Ammon's horn (tissue), 1 donor: ENCODE measurements around the gene RNF111.
"Not testable (repeated sequence)": the region's sequence is repeated elsewhere in the genome, so short reads cannot be mapped to it uniquely, and the experiment has no call there.

Source experiments
- DNase-seq: peaks from one replicate; pipeline ENCODE4 v3.0.0-alpha.2; 2016; ENCODE audit warnings: low spot score

Gene RNF111

DNA sequence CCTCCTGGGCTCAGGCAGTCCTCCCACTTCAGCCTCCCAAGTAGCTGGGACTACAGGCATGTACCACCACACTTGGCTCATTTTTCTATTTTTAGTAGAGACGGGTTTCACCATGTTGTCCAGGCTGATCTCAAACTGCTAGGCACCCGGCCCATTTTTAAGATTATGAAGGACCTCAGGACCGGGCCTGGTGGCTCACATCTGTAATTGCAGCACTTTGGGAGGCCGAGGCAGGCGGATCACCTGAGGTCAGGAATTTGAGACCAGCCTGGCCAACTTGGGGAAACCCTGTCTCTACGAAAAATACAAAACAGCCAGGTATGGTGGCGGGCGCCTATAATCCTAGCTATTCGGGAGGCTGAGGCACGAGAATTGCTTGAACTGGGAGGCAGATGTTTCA lies 12.8 kb downstream of the RNF111 start:
- not testable (repeated sequence) for DNase-seq

DNA sequence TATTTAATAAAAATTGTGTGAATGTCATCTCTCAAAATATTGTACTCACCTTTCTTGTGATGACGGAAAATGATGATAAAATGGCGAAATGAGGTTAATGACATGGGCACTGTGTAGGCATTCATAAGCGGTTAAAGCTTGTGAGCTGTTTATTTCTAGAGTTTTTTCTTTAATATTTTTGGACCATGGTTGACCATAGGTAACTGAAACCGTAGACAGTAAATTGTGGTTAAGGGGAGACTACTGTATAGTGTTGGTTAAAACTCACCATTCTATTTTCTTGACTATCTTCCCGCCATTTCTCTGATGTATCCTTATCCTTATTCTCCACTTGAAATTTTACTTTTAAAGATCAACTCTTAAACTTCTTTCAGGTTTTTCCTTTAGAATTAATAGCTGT lies 14.5 kb downstream of the RNF111 start:
- DNase-seq, result no peak

DNA sequence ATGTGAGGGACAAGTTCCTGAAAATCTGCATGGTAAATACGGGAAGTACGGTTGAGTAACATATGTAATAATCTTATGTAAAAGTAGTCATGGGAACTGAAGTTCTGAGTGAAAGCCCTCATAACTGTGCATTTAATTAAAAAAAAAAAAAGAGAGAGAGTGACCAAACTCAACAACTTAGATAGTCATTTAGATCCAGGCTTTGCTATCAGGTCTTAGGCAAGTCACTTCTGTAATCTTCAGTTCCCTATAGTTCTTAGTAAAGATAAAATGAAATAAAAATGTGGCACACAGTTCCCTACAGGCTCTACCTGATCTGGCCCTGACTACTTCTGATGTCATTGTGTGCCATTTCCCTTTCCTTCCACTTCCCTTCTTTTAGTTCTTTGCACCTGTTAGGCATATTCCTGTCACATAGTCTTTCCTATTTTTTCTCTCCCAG lies 15.0 kb downstream of the RNF111 start:
- no peak for DNase-seq

DNA sequence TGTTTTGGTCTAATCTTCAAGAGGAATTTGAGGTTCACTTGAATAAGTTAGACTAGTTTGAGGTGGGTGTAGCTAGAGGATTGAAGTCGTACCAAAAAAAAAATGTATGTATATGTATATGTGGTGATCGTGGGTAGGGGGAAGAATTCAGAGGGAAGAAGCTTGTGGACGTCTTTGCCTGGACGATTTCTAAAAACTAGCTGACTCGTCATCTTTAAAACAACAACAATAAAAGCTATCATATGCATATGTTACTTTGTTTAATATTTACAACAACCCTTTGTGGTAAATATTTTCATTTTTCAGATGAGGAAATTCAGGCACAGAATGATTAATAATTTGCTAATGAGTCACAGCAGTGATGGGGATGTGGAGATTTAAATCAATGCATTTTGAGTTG lies 18.1 kb downstream of the RNF111 start:
- no peak for DNase-seq

DNA sequence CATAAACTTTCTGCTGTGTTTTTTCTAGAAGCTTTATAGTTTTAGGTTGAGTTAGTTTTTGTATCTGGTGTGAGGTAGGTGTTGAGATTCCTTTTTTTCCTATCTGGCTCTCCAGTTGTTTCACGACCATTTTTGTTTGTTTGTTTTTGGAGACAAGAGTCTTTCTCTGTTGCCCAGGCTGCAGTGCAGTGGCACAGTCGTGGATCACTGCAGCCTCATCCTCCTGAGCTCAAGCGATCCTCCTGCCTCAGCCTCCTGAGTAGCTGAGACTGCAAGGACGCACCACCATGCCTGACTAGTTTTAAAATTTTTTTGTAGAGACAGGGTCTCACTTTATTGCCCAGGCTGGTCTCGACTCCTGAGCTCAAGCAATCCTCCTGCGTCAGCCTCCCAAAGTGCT lies 20.6 kb downstream of the RNF111 start:
- no peak for DNase-seq

DNA sequence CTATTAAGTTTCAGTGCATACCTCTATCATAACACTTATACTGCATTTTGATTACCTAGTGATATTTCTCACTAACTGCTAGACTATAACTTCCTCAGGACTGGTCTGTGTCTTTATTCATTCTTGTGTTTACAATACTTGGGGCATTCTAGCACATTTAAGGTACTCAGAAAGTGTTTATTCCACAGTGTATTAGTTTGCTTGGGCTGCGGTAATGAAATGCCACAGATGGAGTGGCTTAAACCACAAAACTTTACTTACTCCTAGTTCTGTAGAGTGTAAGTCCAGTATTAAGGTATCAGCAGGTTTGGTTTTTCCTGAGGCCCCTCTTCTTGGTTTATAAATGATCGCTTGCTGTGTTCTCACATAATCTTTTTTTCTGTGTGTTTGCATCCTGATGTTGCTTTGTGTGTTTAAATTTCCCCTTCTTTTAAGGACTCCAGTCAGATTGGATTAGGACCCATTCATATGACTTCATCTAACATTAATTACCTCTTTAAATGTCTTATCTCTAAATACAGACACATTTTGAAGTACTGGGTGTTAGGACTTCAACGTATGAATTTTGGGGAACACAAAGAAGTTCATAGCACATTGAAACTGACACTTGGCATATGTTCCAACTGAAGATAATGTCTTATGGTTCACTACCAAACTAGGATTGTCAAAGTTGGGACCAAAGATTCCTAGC lies 23.9 kb downstream of the RNF111 start:
- no peak for DNase-seq

DNA sequence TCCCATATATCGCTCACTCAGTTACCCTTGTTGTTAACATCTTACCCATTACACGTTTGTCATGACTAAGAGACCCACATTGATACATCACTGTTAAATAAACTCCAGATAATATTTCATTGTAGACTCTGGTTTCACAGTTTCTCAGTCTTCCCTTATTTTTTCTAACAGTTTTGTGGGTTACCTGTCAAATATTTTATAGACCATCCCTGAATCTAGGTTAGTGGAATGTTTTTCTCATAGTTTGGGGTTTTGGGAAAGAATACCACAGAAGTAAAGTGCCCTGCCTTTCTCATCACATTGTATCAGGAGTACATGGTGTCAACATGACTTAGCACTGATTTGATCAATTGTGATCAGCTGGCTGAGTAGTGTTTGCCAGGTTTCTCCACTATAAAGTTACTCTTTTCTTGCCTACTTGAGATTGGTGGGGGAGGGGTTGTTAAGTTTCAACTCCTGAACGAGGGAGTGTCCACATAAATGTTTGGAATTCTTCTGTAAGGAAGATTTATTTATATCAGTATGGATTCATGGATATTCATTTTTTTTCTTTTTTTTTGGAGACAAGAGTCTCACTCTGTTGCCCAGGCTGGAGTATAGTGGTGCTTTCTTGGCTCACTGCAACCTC lies 25.9 kb downstream of the RNF111 start:
- no peak for DNase-seq

DNA sequence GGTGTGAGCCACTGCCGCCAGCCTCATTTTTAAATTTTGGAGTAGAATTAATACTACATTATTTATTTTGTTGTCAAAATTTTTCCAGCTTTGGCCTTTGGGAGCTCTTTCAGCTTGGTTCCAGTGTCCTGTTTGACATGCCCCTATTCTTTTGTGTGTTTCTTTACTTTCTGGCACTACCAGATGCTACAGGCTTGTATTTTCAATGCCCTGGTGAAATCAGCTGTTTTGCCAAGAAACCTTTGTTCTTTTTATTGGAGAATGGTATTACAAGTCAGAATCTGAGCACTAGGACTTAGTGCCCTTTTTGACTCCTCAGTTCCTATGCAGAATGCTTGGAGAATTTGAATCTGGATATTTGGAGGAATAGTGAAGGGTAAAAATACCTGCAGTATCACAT lies 26.6 kb downstream of the RNF111 start:
- no peak for DNase-seq

DNA sequence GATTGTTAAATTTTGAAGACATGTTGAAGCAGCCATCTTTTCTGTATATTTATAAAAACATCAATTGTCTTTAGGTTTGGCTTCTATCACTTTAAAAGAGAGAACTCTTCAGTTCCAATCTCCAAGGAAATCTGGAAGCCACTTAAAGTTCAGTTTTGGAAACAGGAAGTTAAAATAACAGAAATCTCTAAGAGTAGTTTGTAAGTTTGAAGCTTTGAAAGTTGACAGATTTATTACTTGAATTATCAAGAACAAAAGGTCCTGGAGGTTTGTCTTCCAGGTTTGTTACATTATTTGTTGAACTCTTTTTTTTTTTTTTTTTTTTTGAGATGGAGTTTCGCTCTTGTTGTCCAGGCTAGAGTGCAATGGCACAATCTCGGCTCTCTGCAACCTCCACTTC lies 30.0 kb downstream of the RNF111 start:
- DNase-seq, result no peak

DNA sequence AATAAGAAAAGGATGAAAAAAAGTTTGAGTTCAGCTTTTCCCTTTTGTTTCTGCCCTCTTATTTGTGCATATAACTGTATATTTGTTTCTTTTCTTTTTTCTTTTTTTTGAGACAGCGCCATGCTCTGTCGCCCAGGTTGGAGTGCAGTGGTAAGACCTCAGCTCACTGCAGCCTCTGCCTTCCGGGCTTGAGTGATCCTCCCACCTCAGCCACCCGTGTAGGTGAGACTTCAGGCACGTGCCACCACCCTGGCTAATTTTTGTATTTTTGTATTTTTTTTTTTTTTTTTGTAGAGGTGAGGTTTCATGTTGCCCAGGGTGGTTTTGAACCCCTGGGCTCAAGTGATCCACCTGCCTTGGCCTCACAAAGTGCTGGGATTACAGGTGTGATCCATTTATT lies 31.4 kb downstream of the RNF111 start:
- no peak for DNase-seq

DNA sequence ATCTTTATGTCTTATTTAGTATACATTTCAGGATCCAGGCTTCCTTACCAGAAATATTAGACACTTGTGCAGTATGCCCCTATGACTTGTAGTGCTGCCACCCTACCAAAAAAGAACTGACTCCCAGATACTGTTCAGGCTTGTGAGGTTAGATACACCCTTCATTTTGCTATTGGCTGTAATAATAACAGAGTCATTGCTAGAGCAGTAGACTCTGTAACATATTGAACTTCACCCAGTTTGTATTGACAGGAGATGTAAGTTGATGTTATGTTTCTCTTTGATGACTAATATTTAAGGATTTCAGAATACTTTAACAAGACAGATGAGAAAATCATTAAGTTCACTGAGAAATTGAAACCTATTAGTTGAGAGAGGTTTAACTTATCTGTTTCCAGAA lies 32.9 kb downstream of the RNF111 start:
- no peak for DNase-seq

DNA sequence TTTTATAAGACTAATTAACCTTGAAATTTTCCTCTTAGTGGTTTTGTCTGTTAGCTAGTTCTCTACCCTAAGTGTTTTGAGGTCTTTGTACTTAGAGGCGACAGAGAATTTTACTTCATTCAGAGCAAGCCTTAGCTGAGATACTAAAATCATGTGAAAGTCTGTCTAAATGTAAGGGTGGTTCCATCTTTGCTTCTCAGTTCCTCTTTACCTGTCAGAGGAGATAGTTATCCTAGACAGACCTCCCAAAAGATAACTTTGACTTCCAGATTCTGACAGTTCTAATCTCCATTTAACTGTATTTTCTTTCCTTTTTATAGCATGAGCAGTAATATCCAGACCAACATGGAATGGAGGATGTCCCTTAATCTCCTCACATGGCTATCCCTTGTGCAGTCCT lies 34.7 kb downstream of the RNF111 start:
- no peak for DNase-seq

DNA sequence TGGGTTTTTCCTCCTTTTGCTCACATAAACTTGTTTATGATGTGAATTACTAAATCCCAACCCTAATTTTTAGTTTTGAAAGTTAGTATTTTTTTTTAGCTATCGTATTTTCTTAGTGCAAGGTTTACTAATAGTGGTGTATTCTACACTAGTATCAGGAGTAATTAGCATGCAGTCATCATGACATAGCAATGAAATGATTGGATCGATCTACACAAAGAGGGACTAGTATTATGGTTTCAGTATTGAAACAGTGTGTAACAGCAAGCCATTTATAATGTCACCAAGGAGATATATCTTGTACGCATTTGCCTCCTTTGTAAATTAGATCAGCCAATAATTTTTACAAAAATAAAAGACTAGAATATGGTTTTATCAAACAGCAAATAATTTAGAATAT lies 38.7 kb downstream of the RNF111 start:
- DNase-seq, result no peak

DNA sequence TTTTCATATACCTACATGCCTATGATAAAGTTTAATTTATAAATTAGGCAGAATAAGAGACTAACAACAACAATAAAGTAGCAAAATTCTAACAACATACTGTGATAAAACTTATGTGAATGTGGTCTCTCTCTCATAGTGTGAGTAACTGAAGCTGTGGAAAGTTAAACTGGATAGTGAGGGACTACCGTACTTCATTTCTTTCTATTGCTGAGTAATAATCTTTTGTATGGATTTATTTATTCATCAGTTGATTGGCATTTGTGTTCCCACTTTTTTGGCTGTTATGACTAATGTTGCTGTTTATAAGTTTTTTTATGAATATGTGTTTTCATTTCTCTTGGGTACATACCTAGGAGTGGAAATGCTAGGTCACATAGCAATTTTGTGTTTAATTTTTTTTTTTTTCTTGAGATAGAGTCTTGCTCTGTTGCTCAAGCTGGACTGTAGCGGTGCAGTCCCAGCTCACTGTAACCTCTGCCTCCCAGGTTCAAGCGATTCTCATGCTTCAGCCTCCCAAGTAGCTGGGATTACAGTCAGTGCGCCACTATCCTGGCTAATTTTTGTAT lies 41.0 kb downstream of the RNF111 start:
- no peak for DNase-seq

DNA sequence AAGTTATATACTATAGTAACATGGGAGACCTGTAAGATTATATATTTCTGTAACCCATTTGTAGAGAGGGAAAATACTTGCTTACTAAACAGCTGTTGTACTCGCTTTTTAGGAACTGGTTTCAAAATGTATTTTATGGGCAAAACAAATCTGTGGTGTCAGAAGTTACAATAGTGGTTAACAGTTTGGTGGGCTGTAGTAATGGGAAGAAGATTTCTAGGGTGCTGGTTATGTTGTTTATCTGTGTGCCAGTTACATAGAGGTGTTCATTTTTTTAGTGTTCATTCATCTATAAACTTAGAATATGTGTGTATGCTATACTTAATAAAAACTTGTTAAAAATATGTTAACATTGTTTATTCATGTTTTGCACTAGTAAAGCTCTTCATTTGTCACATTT lies 42.1 kb downstream of the RNF111 start:
- no peak for DNase-seq

DNA sequence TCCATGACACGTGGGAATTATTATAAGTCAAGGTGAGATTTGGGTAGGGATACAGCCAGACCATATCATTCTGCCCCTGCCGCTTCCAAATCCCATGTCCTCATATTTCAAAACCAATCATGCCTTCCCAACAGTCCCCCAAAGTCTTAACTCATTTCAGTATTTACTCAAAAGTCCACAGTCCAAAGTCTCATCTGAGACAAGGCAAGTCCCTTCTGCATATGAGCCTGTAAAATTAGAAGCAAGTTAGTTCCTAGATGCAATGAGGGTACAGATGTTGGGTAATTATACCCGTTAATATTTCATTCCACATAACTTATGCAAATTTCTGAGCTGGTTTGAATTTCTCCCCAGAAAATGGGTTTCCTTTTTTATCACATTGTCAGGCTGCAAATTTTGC lies 47.7 kb downstream of the RNF111 start:
- DNase-seq, result no peak

DNA sequence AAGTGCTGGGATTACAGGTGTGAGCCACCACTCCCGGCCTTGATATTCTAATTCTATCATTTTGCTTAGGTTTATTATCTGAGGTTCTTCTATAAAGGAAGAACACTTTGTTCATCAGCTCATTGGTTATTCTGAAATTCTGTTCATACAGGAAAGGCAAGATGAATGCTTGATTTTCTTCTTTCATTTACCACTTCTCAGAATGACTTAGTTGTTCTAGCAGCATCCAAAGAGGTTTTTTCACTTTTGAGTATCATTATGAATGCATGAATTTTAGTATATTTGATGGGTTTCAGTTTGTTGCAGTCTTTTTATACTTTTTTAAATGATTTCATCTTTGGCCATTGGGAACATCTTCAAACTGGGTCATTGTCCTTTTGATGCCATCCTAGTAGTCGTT lies 51.8 kb downstream of the RNF111 start:
- no peak for DNase-seq

DNA sequence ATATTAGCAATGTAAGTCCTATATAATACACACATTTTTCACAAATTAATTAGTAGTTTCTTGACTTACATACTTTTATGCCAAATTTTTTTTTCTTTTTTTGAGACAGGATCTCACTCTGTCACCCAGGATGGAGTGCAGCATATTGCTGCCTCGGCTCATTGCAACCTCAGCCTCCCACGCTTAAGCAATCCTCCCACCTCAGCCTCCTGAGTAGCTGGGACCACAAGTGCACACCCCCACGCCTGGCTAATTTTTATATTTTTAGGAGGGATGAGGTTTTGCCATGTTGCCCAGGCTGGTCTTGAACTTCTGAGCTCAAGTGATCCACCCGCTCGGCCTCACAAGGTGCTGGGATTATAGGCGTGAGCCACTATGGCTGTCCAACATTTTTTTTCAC lies 54.6 kb downstream of the RNF111 start:
- no peak for DNase-seq

DNA sequence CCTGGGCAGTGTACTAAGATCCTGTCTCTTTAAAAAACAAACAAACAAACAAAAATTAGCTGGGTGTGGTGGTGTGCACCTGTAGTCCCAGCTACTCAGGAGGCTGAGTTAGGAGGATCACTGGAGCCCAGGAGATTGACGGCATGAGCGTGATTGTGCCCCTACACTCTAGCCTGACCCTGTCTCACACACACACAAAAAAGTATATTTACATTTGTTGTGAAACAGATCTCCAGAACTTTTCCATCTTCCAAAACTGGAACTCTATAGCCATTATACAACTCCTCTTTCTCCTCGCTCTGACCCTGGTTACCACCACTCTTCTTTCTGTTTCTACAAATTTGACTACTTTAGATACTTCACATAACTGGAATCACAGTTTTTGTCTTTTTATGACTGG lies 61.4 kb downstream of the RNF111 start:
- no peak for DNase-seq

DNA sequence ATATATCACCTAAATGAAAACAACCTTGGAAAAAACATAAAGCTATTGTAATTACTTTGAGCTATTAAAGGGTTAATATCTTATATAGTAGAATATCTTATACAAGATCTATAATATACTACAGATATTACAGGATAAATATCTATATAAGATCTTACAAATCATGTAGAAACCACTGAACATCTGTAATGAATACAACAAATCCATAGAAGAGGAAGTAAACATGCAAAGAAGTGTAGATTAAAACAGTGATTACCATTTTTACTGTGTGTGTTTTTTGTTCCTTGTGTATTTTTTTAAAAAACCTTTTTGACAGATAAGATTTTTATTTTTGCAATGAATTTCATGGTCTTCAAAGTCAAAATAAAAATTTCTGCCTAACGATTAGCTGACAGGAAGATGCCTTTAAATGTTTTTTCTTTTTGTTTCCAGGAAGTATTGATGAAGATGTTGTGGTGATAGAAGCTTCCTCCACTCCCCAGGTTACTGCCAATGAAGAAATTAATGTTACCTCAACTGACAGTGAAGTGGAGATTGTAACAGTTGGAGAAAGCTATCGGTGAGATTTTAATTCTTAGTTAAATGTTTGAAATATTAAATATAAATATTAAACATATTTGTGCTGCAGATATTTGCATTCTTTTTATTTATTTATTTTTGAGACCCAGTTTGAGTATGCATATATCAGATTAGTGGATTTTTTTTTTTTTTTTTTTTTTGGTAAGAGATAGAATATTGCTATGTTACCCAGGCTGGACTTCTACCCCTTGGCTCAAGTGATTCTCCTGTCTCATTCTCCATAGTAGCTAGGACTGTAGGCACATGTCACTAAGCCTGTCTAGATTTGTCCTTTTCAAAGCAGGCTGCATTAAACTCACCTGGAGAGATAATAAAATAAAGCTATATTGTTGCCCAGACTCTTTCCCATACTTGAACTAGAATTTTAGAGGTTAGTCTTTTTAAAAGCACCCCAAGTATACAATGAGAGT lies 64.7 kb downstream of the RNF111 start:
- no peak for DNase-seq

DNA sequence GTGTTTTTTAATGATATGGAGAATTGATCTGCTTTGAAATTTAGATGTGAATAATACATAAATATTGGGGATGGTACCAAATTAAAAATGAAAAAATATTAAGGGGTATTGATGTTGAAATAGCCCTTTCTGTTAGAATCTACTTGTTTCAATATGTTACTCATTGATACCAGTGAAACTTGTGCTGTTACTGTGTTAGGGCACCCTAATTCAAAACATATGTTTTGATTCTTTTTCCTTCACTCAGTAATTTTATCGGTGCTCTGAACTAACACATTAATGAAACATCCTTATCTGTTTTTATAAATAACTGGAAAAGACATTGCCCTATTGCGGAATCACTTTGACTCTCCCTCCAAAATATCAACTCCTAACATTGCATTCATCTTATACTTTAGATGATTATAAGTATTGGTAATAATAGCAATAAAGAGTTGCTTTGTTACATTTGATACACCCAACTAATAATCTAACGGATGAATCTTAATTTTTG lies 65.5 kb downstream of the RNF111 start:
- no peak for DNase-seq

DNA sequence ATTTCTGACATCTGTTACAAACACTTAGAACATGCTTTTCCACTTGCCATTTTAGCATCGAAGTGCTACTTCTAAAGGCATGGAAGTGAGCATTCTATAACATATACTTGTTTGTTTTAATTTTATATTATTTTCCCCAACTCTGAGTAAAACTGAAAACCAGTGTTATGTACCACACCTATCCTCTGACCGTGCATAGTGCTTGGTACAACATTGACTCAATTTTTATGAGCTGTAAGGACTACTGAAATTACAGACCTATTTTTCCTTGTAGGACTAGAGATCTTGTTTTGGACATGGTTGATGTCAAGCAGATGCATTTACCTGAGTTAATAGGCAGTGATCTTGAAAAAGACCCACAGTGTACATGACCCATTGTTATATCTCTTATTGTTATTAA lies 66.0 kb downstream of the RNF111 start:
- DNase-seq, result no peak
